ENCODE data around the gene VPS54.
"Not testable (repeated sequence)": the region's sequence is repeated elsewhere in the genome, so short reads cannot be mapped to it uniquely, and the experiment has no call there.

Gene VPS54

GRCh38 chr2:63866009-63866709 is 153.1 kb downstream of the VPS54 start:
- no peak for DNase-seq (ENCODE audit: low spot score)

DNA sequence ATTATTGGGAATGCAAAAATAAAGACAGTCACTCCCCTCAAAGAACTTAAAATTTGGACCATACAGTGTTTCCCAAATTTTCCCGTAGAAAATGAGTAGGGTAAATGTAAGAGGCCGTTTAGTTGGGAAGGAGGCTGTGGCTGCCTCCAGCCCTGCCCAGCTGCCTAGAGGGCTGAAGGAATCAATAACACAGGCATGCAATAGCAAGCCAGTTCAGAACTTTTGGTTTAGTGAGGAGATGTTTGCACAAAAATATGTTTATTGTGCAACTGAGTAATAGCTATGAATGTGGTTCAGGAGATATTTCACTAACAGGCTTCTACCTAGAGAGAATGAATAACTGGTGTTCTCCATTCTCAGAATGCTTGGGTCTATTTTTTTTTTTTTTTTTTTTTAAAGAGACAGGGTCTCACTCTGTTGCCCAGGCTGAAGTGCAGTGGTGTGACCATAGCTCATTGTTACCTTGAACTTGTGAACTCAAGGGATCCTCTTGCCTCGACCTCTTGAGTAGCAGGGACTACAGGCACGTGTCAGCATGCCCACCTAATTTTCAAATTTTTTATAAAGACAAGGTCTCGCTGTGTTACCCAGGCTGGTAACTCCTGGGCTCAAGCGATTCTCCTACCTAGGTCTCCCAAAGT is 153.9 kb downstream of the VPS54 start:
- peak; percentile 45 for DNase-seq (ENCODE audit: low spot score)

DNA sequence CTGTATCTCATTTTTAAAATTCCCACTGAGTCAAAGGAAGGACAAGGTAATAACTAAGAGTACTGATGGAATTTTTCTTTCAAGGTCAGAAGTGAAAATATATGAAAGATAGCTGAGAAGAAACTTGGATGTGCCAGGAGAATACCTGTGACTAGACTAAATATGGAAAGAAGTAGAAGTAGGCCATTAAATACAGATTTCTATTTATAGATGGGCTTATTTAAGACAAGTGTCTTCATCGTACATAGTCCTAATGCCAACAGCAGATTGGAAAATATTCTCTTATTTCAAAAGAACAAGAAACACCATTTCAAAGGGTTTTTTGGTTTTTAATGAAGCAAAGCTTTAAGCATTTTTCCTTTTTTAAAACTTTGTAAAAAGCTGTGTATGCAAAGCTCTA is 155.5 kb downstream of the VPS54 start:
- no peak for DNase-seq (ENCODE audit: low spot score)

GRCh38 chr2:63862806-63863205 is 156.4 kb downstream of the VPS54 start:
- no peak for DNase-seq (ENCODE audit: low spot score)

DNA sequence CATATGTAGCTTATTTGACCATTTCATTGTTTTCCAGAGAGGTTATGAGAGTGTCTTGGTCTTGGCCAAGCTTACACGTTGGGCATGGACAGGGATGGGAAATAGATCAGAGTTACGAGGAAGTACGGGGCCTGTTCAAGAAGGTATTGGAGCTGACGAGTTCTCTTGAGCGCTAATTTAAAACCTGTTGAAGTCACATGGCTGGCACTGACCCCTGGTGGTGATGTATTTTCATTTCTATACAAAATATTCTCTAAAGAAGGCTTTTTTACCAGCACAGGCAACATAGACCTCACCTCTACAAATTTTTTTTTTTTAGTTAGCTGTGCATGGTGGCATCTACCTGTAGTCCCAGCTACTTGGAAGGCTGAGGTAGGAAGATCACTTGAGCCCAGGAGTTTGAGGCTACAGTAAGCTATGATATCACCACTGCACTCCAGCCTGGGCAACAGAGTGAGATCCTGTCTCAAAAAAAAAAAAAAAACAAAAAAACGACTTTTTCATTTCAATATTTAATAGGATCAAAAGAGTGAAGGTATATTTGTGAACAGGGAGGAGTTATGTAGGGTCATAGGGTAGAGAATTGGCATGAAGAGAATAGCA is 157.9 kb downstream of the VPS54 start:
- peak; percentile 35 for DNase-seq (ENCODE audit: low spot score)

- no peak for DNase-seq (ENCODE audit: low spot score)
These were observed 160.9 kb downstream of the VPS54 start for GRCh38 chr2:63858291-63858690.

DNA sequence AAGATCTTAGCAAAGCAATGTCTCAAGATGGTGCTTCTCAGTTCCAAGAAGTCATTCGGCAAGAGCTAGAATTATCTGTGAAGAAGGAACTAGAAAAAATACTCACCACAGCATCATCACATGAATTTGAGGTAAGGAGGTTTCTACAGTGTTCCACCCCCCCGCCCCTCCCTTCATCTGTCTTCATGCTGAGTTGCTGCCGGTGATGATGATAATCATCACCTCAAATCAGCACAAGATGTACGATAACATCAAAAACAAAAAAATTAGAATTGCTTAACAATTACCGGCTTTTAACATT is 163.0 kb downstream of the VPS54 start:
- DNase-seq (ENCODE audit: low spot score): no peak

DNA sequence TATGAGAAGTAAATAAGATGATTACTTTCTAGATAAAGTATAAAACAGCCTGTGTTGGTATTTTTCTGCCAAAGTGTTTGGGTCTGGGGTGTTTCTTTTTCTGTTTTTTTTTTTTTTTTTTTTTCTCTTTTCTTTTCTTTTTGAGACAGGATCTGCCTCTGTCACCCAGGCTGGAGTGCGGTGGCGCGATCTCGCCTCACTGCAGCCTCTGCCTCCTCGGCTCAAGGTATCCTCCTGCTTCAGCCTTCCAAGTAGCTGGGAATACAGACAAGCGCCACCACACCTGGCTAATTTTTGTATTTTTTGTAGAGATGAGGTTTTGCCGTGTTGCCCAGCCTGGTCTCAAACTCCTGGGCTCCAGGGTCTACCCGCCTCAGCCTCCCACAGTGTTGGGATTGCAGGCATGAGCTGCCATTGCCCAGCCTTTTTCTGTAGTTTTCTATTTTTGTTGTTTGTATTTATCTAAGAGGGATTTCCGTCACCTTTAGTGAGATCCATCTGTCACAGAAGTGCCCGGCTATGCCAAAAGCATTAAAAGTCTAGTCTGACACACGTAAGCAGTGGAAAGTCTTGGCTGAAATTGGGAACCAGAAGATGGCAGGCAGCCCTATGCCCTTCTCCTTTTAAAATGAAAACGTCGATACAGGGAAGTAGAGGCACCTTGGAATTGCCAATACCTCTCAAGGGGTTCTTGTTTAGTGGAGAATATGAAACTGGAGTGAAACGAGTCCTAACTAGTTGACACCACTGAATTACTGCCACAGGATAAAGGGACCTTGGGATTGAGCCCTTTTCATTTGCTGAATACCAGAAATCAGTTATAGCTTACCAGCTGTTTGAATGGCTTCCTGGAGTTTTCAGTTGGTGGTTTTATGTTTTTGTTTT is 163.6 kb downstream of the VPS54 start:
- DNase-seq (ENCODE audit: low spot score): no peak

- DNase-seq (ENCODE audit: low spot score): no peak
These were observed 165.5 kb downstream of the VPS54 start for GRCh38 chr2:63853527-63854310.

DNA sequence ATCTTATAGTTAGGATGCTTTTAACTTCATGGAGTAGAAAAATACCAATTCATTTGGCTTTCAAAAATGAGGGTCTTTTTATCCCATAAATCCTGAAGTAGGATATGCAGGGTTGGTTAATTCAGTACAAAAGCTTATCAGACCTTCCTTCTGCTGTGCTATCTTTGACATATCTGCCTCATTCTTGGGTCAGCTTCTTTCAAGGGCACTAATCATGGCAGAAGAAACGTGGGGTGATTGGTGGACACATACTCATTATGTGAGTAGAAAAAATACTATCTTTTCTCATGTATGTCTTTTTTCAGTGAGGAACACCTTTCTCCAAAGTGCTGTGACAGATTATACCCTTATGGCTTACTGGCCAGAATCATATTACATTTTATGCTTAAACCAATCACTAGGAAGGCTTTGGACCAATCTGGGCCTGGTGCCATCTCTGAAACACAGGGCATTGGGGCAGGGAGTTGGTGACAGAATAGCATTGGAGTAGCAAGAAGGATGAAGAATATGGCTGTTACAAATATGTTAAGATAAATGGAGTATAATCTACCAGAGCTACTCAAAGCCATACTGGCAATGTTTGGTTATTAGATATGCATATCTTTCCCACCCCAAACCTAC is 167.4 kb downstream of the VPS54 start:
- DNase-seq (ENCODE audit: low spot score): no peak

DNA sequence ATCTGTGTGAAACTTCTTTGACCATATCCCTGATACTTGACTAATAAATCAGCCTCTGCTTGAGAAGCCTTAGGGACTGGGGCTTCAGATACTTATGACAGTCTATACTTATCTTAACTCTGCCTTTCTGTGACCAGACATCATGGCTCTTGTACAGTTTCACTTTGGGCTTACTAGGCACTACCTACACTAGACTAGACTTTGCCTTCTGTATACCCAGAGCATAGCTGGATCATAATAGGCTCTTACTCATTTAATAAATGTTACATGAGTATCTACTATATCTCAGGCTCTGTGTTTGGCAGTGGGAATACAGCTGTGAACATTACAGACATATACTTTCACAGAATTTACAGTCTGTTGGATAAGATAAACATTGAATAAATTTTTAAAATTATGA is 168.6 kb downstream of the VPS54 start:
- no peak for DNase-seq (ENCODE audit: low spot score)

- no peak for DNase-seq (ENCODE audit: low spot score)
These were observed 169.0 kb downstream of the VPS54 start for GRCh38 chr2:63850204-63850571.

GRCh38 chr2:63849381-63850203 is 169.6 kb downstream of the VPS54 start:
- peak; percentile 8 for DNase-seq (ENCODE audit: low spot score)

GRCh38 chr2:63847571-63847970 is 171.7 kb downstream of the VPS54 start:
- DNase-seq (ENCODE audit: low spot score): not testable (repeated sequence)

DNA sequence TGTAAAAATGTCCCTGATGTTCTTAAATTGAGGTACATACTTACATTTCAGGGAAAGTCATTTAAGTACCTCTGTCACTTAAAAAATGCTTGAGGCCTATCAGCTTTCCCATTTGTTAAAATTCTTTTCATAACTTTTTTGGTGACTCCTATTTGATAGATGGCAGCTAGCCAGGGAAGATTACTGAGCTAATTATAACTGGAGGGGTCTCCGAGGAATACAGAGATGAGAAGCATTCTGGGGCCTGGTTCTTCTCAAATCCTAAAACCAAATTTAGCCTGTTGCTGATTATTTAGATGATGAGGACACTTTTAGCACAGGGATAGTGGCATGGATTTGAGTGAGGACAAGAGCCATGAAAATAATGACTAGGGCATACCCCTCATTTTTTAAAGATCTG is 172.7 kb downstream of the VPS54 start:
- DNase-seq (ENCODE audit: low spot score): no peak

GRCh38 chr2:63845866-63846265 is 173.4 kb downstream of the VPS54 start:
- no peak for DNase-seq (ENCODE audit: low spot score)

- no peak for DNase-seq (ENCODE audit: low spot score)
These were observed 174.6 kb downstream of the VPS54 start for GRCh38 chr2:63844616-63845015.

GRCh38 chr2:63843791-63844190 is 175.4 kb downstream of the VPS54 start:
- no peak for DNase-seq (ENCODE audit: low spot score)

DNA sequence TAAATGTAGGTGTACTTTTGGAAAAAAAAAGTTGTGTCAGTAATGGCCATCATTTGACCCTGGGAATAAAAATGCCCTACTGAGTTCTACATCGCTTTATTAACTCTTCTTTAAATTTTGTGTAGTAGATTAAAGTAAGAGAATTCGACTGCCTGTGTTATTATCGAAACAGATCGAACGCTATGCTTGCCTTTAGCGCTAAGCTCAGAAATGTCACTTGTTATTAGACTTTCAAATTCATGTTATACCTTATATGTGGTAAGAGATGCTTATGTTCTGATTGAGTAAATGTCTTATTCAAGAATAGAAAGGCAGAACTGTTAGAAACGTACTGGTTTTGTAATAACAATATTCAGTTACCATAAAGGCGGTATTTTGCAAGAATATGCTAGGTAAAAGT is 176.1 kb downstream of the VPS54 start:
- no peak for DNase-seq (ENCODE audit: low spot score)
